Globus pallidus (tissue), 1 donor: ENCODE measurements around the gene TAF11L10.
"Not testable (repeated sequence)": the region's sequence is repeated elsewhere in the genome, so short reads cannot be mapped to it uniquely, and the experiment has no call there.

Experiments
- DNase-seq: peaks from one replicate; pipeline ENCODE4 v3.0.0-alpha.2; 2015; ENCODE audit warnings: low spot score

TAF11L10 gene

GRCh38 chr5:17597728-17598127 lies at the start of gene TAF11L10:
Gene TAF11L10, minus strand, starts transcription at chr5:17597828.
- not testable (repeated sequence) for DNase-seq

GRCh38 chr5:17634160-17634559 lies 36.5 kb upstream of the TAF11L10 start, which contains the start of gene TAF11L14:
Gene TAF11L14, plus strand, starts transcription at chr5:17634460.
- DNase-seq = no peak

GRCh38 chr5:17631788-17632187 lies 34.2 kb upstream of the TAF11L10 start, which contains the start of gene TAF11L13:
Gene TAF11L13, plus strand, starts transcription at chr5:17632088.
- not testable (repeated sequence) for DNase-seq

GRCh38 chr5:17625686-17626085 lies 28.1 kb upstream of the TAF11L10 start:
- DNase-seq = no peak

- DNase-seq = no peak
Observed at GRCh38 chr5:17620627-17621026, 23.0 kb upstream of the TAF11L10 start.

GRCh38 chr5:17619354-17619753 lies 21.7 kb upstream of the TAF11L10 start:
- DNase-seq = no peak

- DNase-seq = no peak
Observed at GRCh38 chr5:17614872-17615605, 17.4 kb upstream of the TAF11L10 start.

GRCh38 chr5:17610092-17610491 lies 12.5 kb upstream of the TAF11L10 start, which contains the start of gene TAF11L12:
Gene TAF11L12, plus strand, starts transcription at chr5:17610392.
- DNase-seq = not testable (repeated sequence)

GRCh38 chr5:17607461-17607860 lies 9.8 kb upstream of the TAF11L10 start:
- not testable (repeated sequence) for DNase-seq

GRCh38 chr5:17604951-17605350 lies 7.3 kb upstream of the TAF11L10 start:
- no peak for DNase-seq

- not testable (repeated sequence) for DNase-seq
Observed at GRCh38 chr5:17603880-17604279, 6.3 kb upstream of the TAF11L10 start, which contains the start of gene TAF11L11. Gene TAF11L11, plus strand, starts transcription at chr5:17604183.

- DNase-seq = not testable (repeated sequence)
Observed at GRCh38 chr5:17594255-17594654, 3.4 kb downstream of the TAF11L10 start, which contains the start of gene TAF11L9. Gene TAF11L9, minus strand, starts transcription at chr5:17594394.

GRCh38 chr5:17590860-17591259 lies 6.8 kb downstream of the TAF11L10 start, which contains the start of gene TAF11L8:
Gene TAF11L8, minus strand, starts transcription at chr5:17590960.
- not testable (repeated sequence) for DNase-seq

- not testable (repeated sequence) for DNase-seq
Observed at GRCh38 chr5:17585658-17586057, 12.0 kb downstream of the TAF11L10 start, which contains the start of gene TAF11L7. Gene TAF11L7, minus strand, starts transcription at chr5:17585758.
